HG03097 (cell line): ENCODE data around the gene SCRN2.

Experiments
- ATAC-seq: cut with Tn5 transposase; IDR thresholded peaks from one replicate; pipeline ENCODE4 v1.9.1; 2021; ENCODE audit not compliant: unreplicated experiment, low FRiP score

SCRN2 gene

GRCh38 chr17:47822785-47823184 lies 18.3 kb downstream of the SCRN2 start:
- ATAC-seq, result no peak

- ATAC-seq, result peak; percentile 70
Measured at GRCh38 chr17:47821424-47822391, 19.4 kb downstream of the SCRN2 start, which contains the start of gene OSBPL7. Gene OSBPL7 (minus strand): TSS chr17:47821794. CDS start chr17:47820278, 1,516 bp downstream.

- no peak for ATAC-seq
Measured at GRCh38 chr17:47821031-47821423, 20.0 kb downstream of the SCRN2 start.

- no peak for ATAC-seq
Measured at GRCh38 chr17:47820033-47820789, 20.9 kb downstream of the SCRN2 start.

- ATAC-seq, result no peak
Measured at GRCh38 chr17:47819475-47819874, 21.6 kb downstream of the SCRN2 start.

GRCh38 chr17:47818002-47818695 lies 22.9 kb downstream of the SCRN2 start:
- ATAC-seq, result no peak

- ATAC-seq, result no peak
Measured at GRCh38 chr17:47816947-47817346, 24.1 kb downstream of the SCRN2 start.

- no peak for ATAC-seq
Measured at GRCh38 chr17:47816111-47816735, 24.9 kb downstream of the SCRN2 start.

- ATAC-seq, result no peak
Measured at GRCh38 chr17:47815106-47815918, 25.8 kb downstream of the SCRN2 start.

- ATAC-seq, result no peak
Measured at GRCh38 chr17:47813512-47814031, 27.5 kb downstream of the SCRN2 start.

- ATAC-seq, result no peak
Measured at GRCh38 chr17:47813077-47813476, 28.0 kb downstream of the SCRN2 start.

- no peak for ATAC-seq
Measured at GRCh38 chr17:47812146-47812920, 28.7 kb downstream of the SCRN2 start.

- no peak for ATAC-seq
Measured at GRCh38 chr17:47811709-47812108, 29.4 kb downstream of the SCRN2 start.

- no peak for ATAC-seq
Measured at GRCh38 chr17:47810901-47811635, 30.0 kb downstream of the SCRN2 start.

- no peak for ATAC-seq
Measured at GRCh38 chr17:47810200-47810821, 30.8 kb downstream of the SCRN2 start.

GRCh38 chr17:47808830-47809480 lies 32.1 kb downstream of the SCRN2 start:
- no peak for ATAC-seq
